ENCODE measurements around the gene MAP1S.

Gene MAP1S

DNA sequence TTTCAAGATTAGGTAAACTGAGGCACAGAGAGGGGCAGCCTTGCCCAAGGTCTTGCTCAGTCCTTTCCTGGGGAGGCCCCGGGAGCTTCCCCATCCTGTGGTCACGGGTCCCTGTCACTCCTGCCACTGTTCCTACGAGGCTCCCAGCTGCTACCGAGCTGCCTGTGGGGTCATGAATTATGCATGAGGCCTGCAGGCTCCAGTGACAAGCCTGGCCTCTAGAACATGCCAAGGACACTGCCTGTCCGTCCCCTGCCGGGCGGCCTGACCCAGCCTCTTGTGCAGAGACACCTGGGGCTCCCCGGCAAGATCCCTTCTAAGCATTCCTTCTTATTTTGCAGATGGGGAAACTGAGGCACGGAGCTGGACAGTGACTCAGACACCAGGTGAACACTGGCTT lies 34.7 kb downstream of the MAP1S start:
- no peak overlapping the region for H4K91ac ChIP-seq (ENCODE audit: low read depth, low read length)
- no CpG with 5 or more reads among the region's 9 CpGs for WGBS (ENCODE audit: extremely low coverage, insufficient coverage, insufficient read length)
- no peak overlapping the region for H3K27ac ChIP-seq (ENCODE audit: low read depth, low read length)
- no peaks in the 10 kb centered on the region for H3K79me1 ChIP-seq (ENCODE audit: low read length)
- H3K36me3 ChIP-seq (ENCODE audit: control insufficient read depth in 1 of 2, insufficient read depth in 2 of 2, low read length in 2 of 2), result no peaks in the 10 kb centered on the region
- H2BK120ac ChIP-seq (ENCODE audit: insufficient read depth, low read length, poor library complexity), result no peak overlapping the region
- H4K12ac ChIP-seq (ENCODE audit: low read depth, low read length), result no peak overlapping the region
- no peak overlapping the region for H3K4me3 ChIP-seq (ENCODE audit: low read depth, low read length)
- no peak overlapping the region for H4K8ac ChIP-seq (ENCODE audit: low read depth, low read length)
- H3K9ac ChIP-seq (ENCODE audit: low read length), result no peak overlapping the region
- H3K79me2 ChIP-seq (ENCODE audit: control insufficient read depth, insufficient read depth, low read length, poor library complexity), result no peaks in the 10 kb centered on the region
- no peak overlapping the region for H2BK5ac ChIP-seq (ENCODE audit: low read depth, low read length, poor library complexity)
- no peak overlapping the region for H2BK12ac ChIP-seq (ENCODE audit: low read length)
- H2AK5ac ChIP-seq (ENCODE audit: low read length), result no peak overlapping the region
- H3K27me3 ChIP-seq (ENCODE audit: insufficient read depth, low read length), result no peaks in the 10 kb centered on the region
- H3K14ac ChIP-seq (ENCODE audit: low read length), result no peak overlapping the region
- H3K4me2 ChIP-seq (ENCODE audit: low read length), result no peak overlapping the region
- no peaks in the 10 kb centered on the region for H3K4me1 ChIP-seq (ENCODE audit: control insufficient read depth in 1 of 2, insufficient read depth in 2 of 2, low read length in 2 of 2)
- peaks cover 1% of the 10 kb centered on the region for H3K9me3 ChIP-seq (ENCODE audit: insufficient read depth, low read depth, low read length)
- no peak overlapping the region for H3K4ac ChIP-seq (ENCODE audit: low read depth, low read length)
- no peak overlapping the region for H3K18ac ChIP-seq (ENCODE audit: low read length)
- H3K23ac ChIP-seq (ENCODE audit: low read length), result no peak overlapping the region
- no peak for DNase-seq
- no peak overlapping the region for H2AFZ ChIP-seq (ENCODE audit: insufficient read depth, low read length, poor library complexity)

DNA sequence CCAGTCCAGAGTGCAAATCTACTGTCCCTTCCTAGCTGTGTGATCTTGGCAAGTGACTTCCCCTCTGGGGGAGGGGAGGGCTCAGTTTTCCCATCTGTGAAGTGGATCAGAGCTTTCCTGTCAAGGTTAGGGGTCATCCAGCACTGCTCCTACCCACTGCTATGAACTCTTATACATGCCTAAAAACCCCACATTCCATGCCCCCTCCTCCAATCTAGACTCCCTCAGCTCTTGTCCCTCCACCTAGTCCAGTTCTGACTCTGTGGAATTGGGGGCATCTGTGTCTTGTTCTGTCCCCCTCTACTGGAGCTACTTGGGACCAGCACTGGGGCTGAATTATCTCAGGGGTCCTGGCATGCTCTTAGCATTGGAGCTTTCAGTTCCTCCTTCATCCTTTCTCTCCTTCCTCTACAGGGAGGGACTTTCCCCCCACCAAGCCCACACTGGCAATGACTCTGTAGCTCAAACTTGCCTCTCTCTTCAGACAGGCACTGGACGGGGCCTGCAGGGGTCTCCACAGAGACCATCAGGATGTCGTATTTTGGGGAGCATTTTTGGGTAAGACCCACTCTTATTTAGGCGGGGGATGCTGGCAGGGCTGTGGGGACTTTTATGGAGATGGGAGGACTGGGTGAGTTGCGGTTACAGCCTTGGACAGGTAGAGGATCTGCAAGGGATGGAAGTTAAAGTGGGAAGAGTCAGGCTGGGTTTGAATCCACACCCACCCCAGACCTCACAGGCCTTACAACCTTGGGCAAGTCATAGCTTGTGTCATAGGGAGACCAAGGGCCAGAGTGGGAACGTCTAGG lies 35.6 kb downstream of the MAP1S start:
- no peak for DNase-seq
- Histone ChIP-seq H2AFZ (ENCODE audit: insufficient read depth, low read length, poor library complexity) (no peak overlapping the region), H3K4me1 (ENCODE audit: control insufficient read depth in 1 of 2, insufficient read depth in 2 of 2, low read length in 2 of 2) (no peaks in the 10 kb centered on the region), H3K27ac (ENCODE audit: low read depth, low read length) (no peak overlapping the region), H2BK120ac (ENCODE audit: insufficient read depth, low read length, poor library complexity) (no peak overlapping the region), H3K18ac (ENCODE audit: low read length) (no peak overlapping the region), H3K9ac (ENCODE audit: low read length) (no peak overlapping the region), H3K79me1 (ENCODE audit: low read length) (no peaks in the 10 kb centered on the region), H3K14ac (ENCODE audit: low read length) (no peak overlapping the region), H2BK12ac (ENCODE audit: low read length) (no peak overlapping the region), H2AK5ac (ENCODE audit: low read length) (no peak overlapping the region), H3K9me3 (ENCODE audit: insufficient read depth, low read depth, low read length) (no peaks in the 10 kb centered on the region), H3K4ac (ENCODE audit: low read depth, low read length) (no peak overlapping the region), H4K8ac (ENCODE audit: low read depth, low read length) (no peak overlapping the region), H3K27me3 (ENCODE audit: insufficient read depth, low read length) (no peaks in the 10 kb centered on the region), H3K36me3 (ENCODE audit: control insufficient read depth in 1 of 2, insufficient read depth in 2 of 2, low read length in 2 of 2) (no peaks in the 10 kb centered on the region), H3K4me3 (ENCODE audit: low read depth, low read length) (no peak overlapping the region), H2BK5ac (ENCODE audit: low read depth, low read length, poor library complexity) (no peak overlapping the region), H4K12ac (ENCODE audit: low read depth, low read length) (no peak overlapping the region), H3K79me2 (ENCODE audit: control insufficient read depth, insufficient read depth, low read length, poor library complexity) (no peaks in the 10 kb centered on the region), H3K4me2 (ENCODE audit: low read length) (no peak overlapping the region), H4K91ac (ENCODE audit: low read depth, low read length) (no peak overlapping the region), H3K23ac (ENCODE audit: low read length) (no peak overlapping the region)
- WGBS (ENCODE audit: extremely low coverage, insufficient coverage, insufficient read length), result no CpG with 5 or more reads among the region's 5 CpGs

DNA sequence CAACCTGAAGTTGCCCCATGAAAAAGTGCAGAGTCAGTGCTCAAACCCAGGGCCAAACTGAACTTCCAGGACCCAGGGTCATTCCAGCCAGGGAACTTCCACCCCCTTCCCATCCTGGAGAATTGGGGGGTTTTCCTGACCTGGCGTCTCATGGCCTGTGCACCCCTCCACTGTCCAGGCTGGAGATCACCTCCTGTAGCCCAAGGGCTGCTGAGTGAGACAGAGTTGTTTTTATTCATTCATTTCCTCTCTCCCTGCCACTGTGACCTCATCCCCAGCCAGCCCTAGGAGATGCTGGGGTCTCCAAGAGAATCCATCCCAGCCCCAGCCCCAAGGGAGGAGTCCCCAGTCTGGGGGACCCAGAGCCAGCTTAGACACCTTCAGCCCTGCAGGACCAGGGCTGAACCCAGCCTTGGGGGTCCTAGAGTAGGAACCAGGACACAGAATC lies 36.2 kb downstream of the MAP1S start:
- Histone ChIP-seq H3K36me3 (ENCODE audit: control insufficient read depth in 1 of 2, insufficient read depth in 2 of 2, low read length in 2 of 2) (no peaks in the 10 kb centered on the region), H4K91ac (ENCODE audit: low read depth, low read length) (no peak overlapping the region), H3K79me1 (ENCODE audit: low read length) (no peaks in the 10 kb centered on the region), H3K79me2 (ENCODE audit: control insufficient read depth, insufficient read depth, low read length, poor library complexity) (no peaks in the 10 kb centered on the region), H3K9ac (ENCODE audit: low read length) (no peak overlapping the region), H3K23ac (ENCODE audit: low read length) (no peak overlapping the region), H3K9me3 (ENCODE audit: insufficient read depth, low read depth, low read length) (no peaks in the 10 kb centered on the region), H3K4me3 (ENCODE audit: low read depth, low read length) (no peak overlapping the region), H2BK12ac (ENCODE audit: low read length) (no peak overlapping the region), H3K4ac (ENCODE audit: low read depth, low read length) (no peak overlapping the region), H3K4me1 (ENCODE audit: control insufficient read depth in 1 of 2, insufficient read depth in 2 of 2, low read length in 2 of 2) (no peaks in the 10 kb centered on the region), H3K27me3 (ENCODE audit: insufficient read depth, low read length) (no peaks in the 10 kb centered on the region), H2AFZ (ENCODE audit: insufficient read depth, low read length, poor library complexity) (no peak overlapping the region), H2AK5ac (ENCODE audit: low read length) (no peak overlapping the region), H2BK5ac (ENCODE audit: low read depth, low read length, poor library complexity) (no peak overlapping the region), H2BK120ac (ENCODE audit: insufficient read depth, low read length, poor library complexity) (no peak overlapping the region), H4K12ac (ENCODE audit: low read depth, low read length) (no peak overlapping the region), H3K18ac (ENCODE audit: low read length) (no peak overlapping the region), H3K14ac (ENCODE audit: low read length) (no peak overlapping the region), H3K4me2 (ENCODE audit: low read length) (no peak overlapping the region), H3K27ac (ENCODE audit: low read depth, low read length) (no peak overlapping the region), H4K8ac (ENCODE audit: low read depth, low read length) (no peak overlapping the region)
- DNase-seq, result no peak
- no CpG with 5 or more reads among the region's 1 CpG for WGBS (ENCODE audit: extremely low coverage, insufficient coverage, insufficient read length)

DNA sequence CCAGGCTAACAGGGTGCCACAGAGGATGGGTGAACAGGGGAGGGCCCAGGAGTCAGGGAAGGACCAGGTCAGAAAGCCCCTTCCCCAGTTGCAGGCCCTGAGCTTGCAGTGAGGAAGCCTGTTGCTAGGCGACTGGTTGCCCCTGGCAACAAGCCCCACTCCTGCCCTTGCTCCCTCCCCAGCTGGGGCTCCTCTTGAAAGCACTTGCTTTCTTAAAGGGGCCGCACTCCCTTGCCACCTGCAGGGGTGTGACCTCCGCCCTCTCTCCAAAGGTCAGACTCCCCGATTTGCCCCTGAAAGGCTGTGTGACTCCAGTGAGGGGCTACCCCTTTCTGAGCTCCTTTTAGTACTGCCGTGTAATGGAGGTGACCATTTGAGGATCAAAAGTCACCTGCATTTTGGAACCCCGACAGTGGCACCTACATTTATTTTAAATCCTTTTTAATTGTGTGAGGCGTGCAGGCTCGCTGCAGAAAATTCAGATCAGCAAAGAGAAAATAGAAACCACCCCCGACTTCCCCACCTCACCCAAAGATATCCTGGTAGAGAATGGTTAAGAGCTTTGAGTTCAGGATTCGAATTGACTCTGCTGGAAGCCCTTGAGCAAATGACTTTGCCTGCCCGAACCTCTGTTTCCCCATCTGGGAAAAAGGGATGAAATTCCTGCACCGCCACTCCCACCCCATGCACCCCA lies 36.8 kb downstream of the MAP1S start:
- H4K8ac ChIP-seq (ENCODE audit: low read depth, low read length), result no peak overlapping the region
- H3K9ac ChIP-seq (ENCODE audit: low read length), result no peak overlapping the region
- no peak overlapping the region for H3K23ac ChIP-seq (ENCODE audit: low read length)
- no CpG with 5 or more reads among the region's 12 CpGs for WGBS (ENCODE audit: extremely low coverage, insufficient coverage, insufficient read length)
- H3K36me3 ChIP-seq (ENCODE audit: control insufficient read depth in 1 of 2, insufficient read depth in 2 of 2, low read length in 2 of 2), result no peaks in the 10 kb centered on the region
- no peak overlapping the region for H2AFZ ChIP-seq (ENCODE audit: insufficient read depth, low read length, poor library complexity)
- no peak overlapping the region for H2AK5ac ChIP-seq (ENCODE audit: low read length)
- no peak overlapping the region for H2BK120ac ChIP-seq (ENCODE audit: insufficient read depth, low read length, poor library complexity)
- no peaks in the 10 kb centered on the region for H3K79me1 ChIP-seq (ENCODE audit: low read length)
- H2BK5ac ChIP-seq (ENCODE audit: low read depth, low read length, poor library complexity), result no peak overlapping the region
- H3K79me2 ChIP-seq (ENCODE audit: control insufficient read depth, insufficient read depth, low read length, poor library complexity), result no peaks in the 10 kb centered on the region
- H3K4ac ChIP-seq (ENCODE audit: low read depth, low read length), result no peak overlapping the region
- H3K4me3 ChIP-seq (ENCODE audit: low read depth, low read length), result no peak overlapping the region
- H3K18ac ChIP-seq (ENCODE audit: low read length), result no peak overlapping the region
- no peaks in the 10 kb centered on the region for H3K9me3 ChIP-seq (ENCODE audit: insufficient read depth, low read depth, low read length)
- H2BK12ac ChIP-seq (ENCODE audit: low read length), result no peak overlapping the region
- no peaks in the 10 kb centered on the region for H3K27me3 ChIP-seq (ENCODE audit: insufficient read depth, low read length)
- no peaks in the 10 kb centered on the region for H3K4me1 ChIP-seq (ENCODE audit: control insufficient read depth in 1 of 2, insufficient read depth in 2 of 2, low read length in 2 of 2)
- no peak overlapping the region for H4K12ac ChIP-seq (ENCODE audit: low read depth, low read length)
- DNase-seq, result no peak
- H4K91ac ChIP-seq (ENCODE audit: low read depth, low read length), result no peak overlapping the region
- H3K27ac ChIP-seq (ENCODE audit: low read depth, low read length), result no peak overlapping the region
- no peak overlapping the region for H3K4me2 ChIP-seq (ENCODE audit: low read length)
- no peak overlapping the region for H3K14ac ChIP-seq (ENCODE audit: low read length)

All from trophoblast cell (in vitro differentiated cells and primary cell).